SK-N-MC (cell line): ENCODE measurements around the gene KRTAP1-5.

Experiments used
- DNase-seq: peaks from one replicate; pipeline ENCODE4 v3.0.0-alpha.2; 2011; ENCODE audit warnings: low read depth, low spot score
- H3K27ac ChIP-seq: fragments of 200-600 bp; sonication (generic); 2 replicates; pipeline ENCODE4 v1.5.1; 2016; ENCODE audit warnings: mixed run types
- H3K36me3 ChIP-seq: fragments of 200-600 bp; sonication (generic); 2 replicates; pipeline ENCODE4 v1.6.1; 2017; ENCODE audit warnings: antibody characterized with exemption, low read length, mixed read lengths; ENCODE audit not compliant: insufficient read depth
- H3K4me3 ChIP-seq: fragments of 200-600 bp; sonication (generic); 2 replicates; pipeline ENCODE4 v1.5.1; 2016
- H3K9ac ChIP-seq: fragments of 200-600 bp; sonication (generic); 2 replicates; pipeline ENCODE4 v1.8.0; 2017; ENCODE audit warnings: mixed run types, mixed read lengths; ENCODE audit not compliant: insufficient read length
- H3K9me3 ChIP-seq: fragments of 200-600 bp; sonication (generic); 2 replicates; pipeline ENCODE4 v1.6.1; 2017; ENCODE audit warnings: low read depth, mild to moderate bottlenecking, antibody characterized with exemption, low read length, moderate library complexity, mixed read lengths
- EZH2 ChIP-seq: fragments of 200-600 bp; sonication (generic); IDR thresholded peaks from one replicate; pipeline ENCODE4 v1.6.1; 2017; ENCODE audit warnings: antibody characterized with exemption
- FOXP2 ChIP-seq: optimal IDR thresholded peaks from 2 replicates; pipeline ENCODE3; 2011; ENCODE audit warnings: mild to moderate bottlenecking, moderate library complexity; ENCODE audit not compliant: insufficient read depth; ENCODE audit errors: extremely low read length, control extremely low read depth
- POLR2AphosphoS5 ChIP-seq: IDR thresholded peaks from 2 replicates; pipeline ENCODE4 v1.6.1; 2012; ENCODE audit warnings: mild to moderate bottlenecking, low read depth, low read length, borderline replicate concordance

KRTAP1-5 gene

GRCh38 chr17:41013181-41013580 lies 13.8 kb downstream of the KRTAP1-5 start:
- Histone ChIP-seq H3K36me3 (no peaks in the 10 kb centered on the region), H3K4me3 (peak overlapping the region; percentile 23; the same call in 1 of the 2 replicates), H3K27ac (peak overlapping the region; percentile 95), H3K9me3 (no peaks in the 10 kb centered on the region), H3K9ac (no peak overlapping the region)
- peak; percentile 37 for DNase-seq
- TF ChIP-seq EZH2 (no peak), POLR2AphosphoS5 (no peak), FOXP2 (no peak)

DNA sequence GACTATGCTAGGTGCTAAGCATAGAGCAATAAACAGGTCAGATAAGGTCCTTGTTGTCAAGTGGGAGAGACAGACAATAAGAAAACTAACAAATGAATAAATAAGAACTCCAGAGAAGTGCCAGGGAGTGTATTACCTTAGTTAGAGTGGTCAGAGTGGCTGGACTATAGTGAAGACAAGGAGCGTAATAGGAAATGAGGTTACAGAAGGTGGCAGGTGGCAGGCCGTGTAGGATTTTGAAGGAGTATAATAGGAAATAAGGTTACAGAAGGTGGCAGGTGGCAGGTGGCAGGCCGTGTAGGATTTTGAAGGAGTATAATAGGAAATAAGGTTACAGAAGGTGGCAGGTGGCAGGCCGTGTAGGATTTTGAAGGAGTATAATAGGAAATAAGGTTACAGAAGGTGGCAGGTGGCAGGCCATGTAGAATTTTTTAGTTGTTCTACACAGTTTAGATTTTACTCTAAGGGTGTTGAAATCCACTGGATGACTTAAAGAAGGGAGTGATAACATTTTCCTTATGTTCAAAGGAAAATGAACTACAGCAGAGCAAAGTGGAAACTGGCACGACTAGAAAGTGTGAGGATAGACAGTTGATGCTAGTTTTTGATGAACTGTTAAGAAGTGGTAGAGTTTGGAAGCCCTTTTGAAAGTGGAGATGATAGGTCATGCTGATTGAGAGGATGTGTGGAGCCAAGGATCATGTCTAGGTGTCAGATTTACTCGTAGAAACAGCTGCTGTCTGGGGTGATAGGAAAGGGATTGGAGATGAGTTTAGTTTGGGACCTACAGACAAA lies 14.5 kb downstream of the KRTAP1-5 start:
- TF ChIP-seq EZH2 (no peak), POLR2AphosphoS5 (no peak), FOXP2 (no peak)
- Histone ChIP-seq H3K9me3 (no peaks in the 10 kb centered on the region), H3K36me3 (no peaks in the 10 kb centered on the region), H3K27ac (peak overlapping the region; percentile 95), H3K9ac (no peak overlapping the region), H3K4me3 (peak overlapping the region; percentile 23; the same call in 1 of the 2 replicates)
- DNase-seq, result no peak

DNA sequence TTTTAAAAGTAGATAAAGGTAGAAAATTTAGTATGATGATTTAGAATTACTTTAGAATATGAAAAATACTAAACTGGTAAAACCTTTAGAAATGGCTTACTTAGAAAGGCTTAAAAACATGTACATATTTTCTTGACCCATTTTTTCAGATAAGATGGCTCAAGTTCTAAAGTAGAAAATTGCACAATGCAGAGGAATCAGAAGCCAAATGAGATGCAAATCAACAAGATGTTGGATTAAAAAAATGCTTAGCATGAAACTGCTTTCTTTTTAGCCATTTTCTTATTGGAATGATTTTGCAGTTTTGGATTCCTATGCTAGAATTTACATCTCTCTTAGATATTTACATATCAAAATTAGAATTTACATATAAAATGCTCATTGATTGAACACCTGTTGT lies 16.6 kb downstream of the KRTAP1-5 start:
- H3K27ac ChIP-seq, result peak overlapping the region; percentile 56; the same call in 1 of the 2 replicates
- no peak for TF ChIP-seq POLR2AphosphoS5
- TF ChIP-seq FOXP2, result no peak
- no peak for TF ChIP-seq EZH2
- H3K9me3 ChIP-seq, result no peaks in the 10 kb centered on the region

DNA sequence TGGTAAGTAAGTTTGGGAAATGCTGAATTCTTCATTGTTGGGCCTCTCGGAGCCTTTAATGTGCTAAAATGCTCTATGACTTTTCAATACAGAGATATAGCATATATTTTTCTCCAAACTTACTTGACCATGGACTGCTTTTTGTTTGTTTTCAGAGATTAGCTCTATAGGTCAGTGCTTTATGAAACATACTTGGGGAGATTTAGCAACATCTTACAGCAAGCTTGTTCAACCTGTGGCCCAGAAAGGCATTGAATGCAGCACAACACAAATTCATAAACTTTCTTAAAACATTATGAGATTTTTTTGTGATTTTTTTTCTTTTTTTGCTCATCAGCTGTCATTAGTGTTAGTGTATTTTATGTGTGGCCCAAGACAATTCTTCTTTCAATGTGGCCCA lies 17.1 kb downstream of the KRTAP1-5 start:
- H3K4me3 ChIP-seq, result no peak overlapping the region
- no peak overlapping the region for H3K9ac ChIP-seq
- H3K9me3 ChIP-seq, result no peaks in the 10 kb centered on the region
- no peaks in the 10 kb centered on the region for H3K36me3 ChIP-seq
- peak overlapping the region; percentile 56; the same call in 1 of the 2 replicates for H3K27ac ChIP-seq
- no peak for DNase-seq
- no peak for TF ChIP-seq FOXP2
- no peak for TF ChIP-seq EZH2
- TF ChIP-seq POLR2AphosphoS5, result no peak

More for the DNA sequence above, 16.6 kb downstream of the KRTAP1-5 start:
- Histone ChIP-seq H3K9ac (no peak overlapping the region), H3K4me3 (no peak overlapping the region), H3K36me3 (no peaks in the 10 kb centered on the region)
- no peak for DNase-seq

GRCh38 chr17:41009301-41009760 lies 17.7 kb downstream of the KRTAP1-5 start:
- no peak for DNase-seq

GRCh38 chr17:41008811-41009210 lies 18.2 kb downstream of the KRTAP1-5 start, which contains the start of gene KRTAP3-1:
Gene KRTAP3-1 (minus strand): TSS chr17:41009128. CDS start chr17:41009074, 54 bp downstream.
- Histone ChIP-seq H3K9ac (no peak within 1 kb of the TSS), H3K9me3 (no peaks in the 10 kb centered on the region), H3K4me3 (no peak within 1 kb of the TSS), H3K27ac (peak within 1 kb of the TSS; percentile 56; the same call in 1 of the 2 replicates), H3K36me3 (no peaks in the 10 kb centered on the region)
- DNase-seq, result no peak
- TF ChIP-seq FOXP2, result no peak
- TF ChIP-seq EZH2, result no peak
- no peak for TF ChIP-seq POLR2AphosphoS5

More at GRCh38 chr17:41009301-41009760, 17.7 kb downstream of the KRTAP1-5 start:
- H3K36me3 ChIP-seq, result no peaks in the 10 kb centered on the region
- H3K9me3 ChIP-seq, result no peaks in the 10 kb centered on the region
- no peak overlapping the region for H3K4me3 ChIP-seq
- peak overlapping the region; percentile 56; the same call in 1 of the 2 replicates for H3K27ac ChIP-seq
- H3K9ac ChIP-seq, result no peak overlapping the region
- no peak for TF ChIP-seq FOXP2

- H3K27ac ChIP-seq, result no peak overlapping the region
- no peaks in the 10 kb centered on the region for H3K9me3 ChIP-seq
- H3K4me3 ChIP-seq, result no peak overlapping the region
- no peaks in the 10 kb centered on the region for H3K36me3 ChIP-seq
- DNase-seq, result no peak
- H3K9ac ChIP-seq, result no peak overlapping the region
- TF ChIP-seq FOXP2 (no peak), POLR2AphosphoS5 (no peak), EZH2 (no peak)
These were observed 22.6 kb downstream of the KRTAP1-5 start for GRCh38 chr17:41004397-41004796.

GRCh38 chr17:41003926-41004325 lies 23.1 kb downstream of the KRTAP1-5 start:
- H3K9ac ChIP-seq, result no peak overlapping the region
- DNase-seq, result no peak
- no peaks in the 10 kb centered on the region for H3K36me3 ChIP-seq
- H3K9me3 ChIP-seq, result no peaks in the 10 kb centered on the region
- H3K4me3 ChIP-seq, result no peak overlapping the region
- no peak overlapping the region for H3K27ac ChIP-seq
- TF ChIP-seq POLR2AphosphoS5 (no peak), FOXP2 (no peak)
